Stomach (tissue), 9 donors: ENCODE results near the gene TRIM66. TPM values are rescaled to one million over a fixed set of nuclear protein-coding genes. Genes with fewer than 3 reads are reported as not detected.

Experiments used
- DNase-seq, 2 donors: peaks; one replicate each; pipeline versions ENCODE4 v3.0.0 to v3.0.0-alpha.2; 2013 to 2019
- H3K27ac ChIP-seq, 5 donors: fragments of 200-600 bp in 4 of 5; sonication (generic) in 4 of 5; one replicate each; pipeline ENCODE4 v1.5.1; 2013 to 2019; ENCODE audit warnings: mild to moderate bottlenecking in 1 of 5, moderate library complexity in 1 of 5
- H3K27me3 ChIP-seq, 3 donors: fragments of 200-600 bp; sonication (generic); one replicate each; pipeline ENCODE4 v1.5.1; 2017 to 2019; ENCODE audit warnings: mixed run types in 1 of 3
- H3K36me3 ChIP-seq, 4 donors: fragments of 200-600 bp; sonication (generic); 1 replicate in 3 of 4; 2 replicates in 1 of 4; pipeline ENCODE4 v1.5.1; 2016 to 2019
- H3K4me1 ChIP-seq, 4 donors: fragments of 200-600 bp; sonication (generic); one replicate each; pipeline ENCODE4 v1.5.1; 2016 to 2019
- H3K4me3 ChIP-seq, 4 donors: fragments of 200-600 bp; sonication (generic) in 3 of 4; one replicate each; pipeline ENCODE4 v1.5.1; 2016 to 2019; ENCODE audit warnings: mild to moderate bottlenecking in 1 of 4
- H3K9me3 ChIP-seq, 4 donors: fragments of 200-600 bp; sonication (generic); one replicate each; pipeline ENCODE4 v1.5.1; 2016 to 2019
- EP300 ChIP-seq: sonication (generic); formaldehyde crosslinking; IDR thresholded peaks from one replicate; pipeline ENCODE4 v1.6.1; 2017; ENCODE audit warnings: antibody characterized with exemption
- POLR2A ChIP-seq, 4 donors: fragments of 450-650 bp; IDR thresholded peaks; one replicate each; pipeline ENCODE4 v1.6.1; 2016; ENCODE audit warnings: antibody characterized with exemption in 4 of 4, control low read depth in 2 of 4, mild to moderate bottlenecking in 1 of 4, moderate library complexity in 1 of 4
- POLR2AphosphoS5 ChIP-seq, 3 donors: sonication (generic); formaldehyde crosslinking; IDR thresholded peaks; one replicate each; pipeline ENCODE4 v1.6.1; 2016; ENCODE audit warnings: antibody characterized with exemption in 3 of 3
- WGBS, 5 donors: extraction: QIAGEN DNeasy Blood & Tissue Kit in 3 of 5; methylation state at CpG; one replicate each; pipeline versions ENCODE4 v1.1.5 to v1.1.7; 2013 to 2018; 5-methylcytosine and 5-hydroxymethylcytosine counted together
- intact Hi-C: fragments of 100-400 bp; cut with DNase I; formaldehyde crosslinking; loops from one replicate; pipeline ENCODE4 v1.15.1; 2023; ENCODE audit warnings: low total_unique reads
- polyA plus RNA-seq, 3 donors: library from polyadenylated mRNA; stranded (reverse); fragments of 200-250 nt; gene quantifications; one replicate each; pipeline ENCODE4 v1.2.3, GENCODE V29; 2013
- total RNA-seq, 5 donors: library from RNA; depleted of rRNA; stranded (reverse); fragments of >200 nt; gene quantifications; one replicate each; pipeline versions ENCODE4 v1.1.0 to v1.2.3, GENCODE V29; 2014 to 2016
- TF ChIP-seq, protein P1 (sequence below), 7 experiments: fragments of 450-650 bp in 4 of 7; fragments of 200-600 bp in 3 of 7; sonication (generic) in 3 of 7; IDR thresholded peaks; one replicate each; pipeline ENCODE4 v1.5.1; 2016 to 2019; ENCODE audit warnings: antibody characterized with exemption in 7 of 7, control low read depth in 2 of 7, mild to moderate bottlenecking in 1 of 7
- donor health status: healthy with polysubstance abuse.
- donor health status: Bipolar disorder and iron deficiency.
- donor health status: healthy.

TRIM66 gene
- total and polyA plus RNA-seq, 8 donors = 0.76 to 8.7 (median 3.4) TPM

- intact Hi-C loops = no loop called here
- H3K27ac ChIP-seq = peak overlapping the region in 4 of 5 donors; percentile 81 to 94 (median 82)
- no peaks in the 10 kb centered on the region for H3K27me3 ChIP-seq
- TF ChIP-seq, protein P1, sequence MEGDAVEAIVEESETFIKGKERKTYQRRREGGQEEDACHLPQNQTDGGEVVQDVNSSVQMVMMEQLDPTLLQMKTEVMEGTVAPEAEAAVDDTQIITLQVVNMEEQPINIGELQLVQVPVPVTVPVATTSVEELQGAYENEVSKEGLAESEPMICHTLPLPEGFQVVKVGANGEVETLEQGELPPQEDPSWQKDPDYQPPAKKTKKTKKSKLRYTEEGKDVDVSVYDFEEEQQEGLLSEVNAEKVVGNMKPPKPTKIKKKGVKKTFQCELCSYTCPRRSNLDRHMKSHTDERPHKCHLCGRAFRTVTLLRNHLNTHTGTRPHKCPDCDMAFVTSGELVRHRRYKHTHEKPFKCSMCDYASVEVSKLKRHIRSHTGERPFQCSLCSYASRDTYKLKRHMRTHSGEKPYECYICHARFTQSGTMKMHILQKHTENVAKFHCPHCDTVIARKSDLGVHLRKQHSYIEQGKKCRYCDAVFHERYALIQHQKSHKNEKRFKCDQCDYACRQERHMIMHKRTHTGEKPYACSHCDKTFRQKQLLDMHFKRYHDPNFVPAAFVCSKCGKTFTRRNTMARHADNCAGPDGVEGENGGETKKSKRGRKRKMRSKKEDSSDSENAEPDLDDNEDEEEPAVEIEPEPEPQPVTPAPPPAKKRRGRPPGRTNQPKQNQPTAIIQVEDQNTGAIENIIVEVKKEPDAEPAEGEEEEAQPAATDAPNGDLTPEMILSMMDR (IDR thresholded peaks at IDR 0.05) = no peak
- no peak for TF ChIP-seq POLR2AphosphoS5 (IDR thresholded peaks at IDR 0.05)
- no peak for TF ChIP-seq POLR2A (IDR thresholded peaks at IDR 0.05)
- no peak for TF ChIP-seq EP300
- peaks cover 6 to 70% (median 33%) of the 10 kb centered on the region in 4 donors for H3K4me1 ChIP-seq
- H3K36me3 ChIP-seq = peaks cover 53 to 92% (median 85%) of the 10 kb centered on the region in 4 donors
- DNase-seq = no peak
- no peak overlapping the region for H3K4me3 ChIP-seq
- WGBS, 5 donors = 94 to 97% (median 96%) methylated on average over 13 to 14 of the region's 14 CpGs
- no peaks in the 10 kb centered on the region for H3K9me3 ChIP-seq
These were observed 24.4 kb upstream of the TRIM66 start for GRCh38 chr11:8706673-8707432.

- H3K27ac ChIP-seq = peak overlapping the region in 3 of 5 donors; percentile 20 to 94 (median 68)
- DNase-seq = no peak
- WGBS, 5 donors = 73 to 84% (median 77%) methylated on average over 5 of the region's 5 CpGs
- TF ChIP-seq POLR2A (IDR thresholded peaks at IDR 0.05) (no peak), POLR2AphosphoS5 (IDR thresholded peaks at IDR 0.05) (no peak), EP300 (no peak)
- TF ChIP-seq, protein P1 (IDR thresholded peaks at IDR 0.05) = no peak
- intact Hi-C loops = no loop called here
- peaks cover 6 to 83% (median 36%) of the 10 kb centered on the region in 4 donors for H3K4me1 ChIP-seq
- H3K9me3 ChIP-seq = no peaks in the 10 kb centered on the region
- H3K36me3 ChIP-seq = peaks cover 39 to 91% (median 84%) of the 10 kb centered on the region in 4 donors
- no peak overlapping the region for H3K4me3 ChIP-seq
- no peaks in the 10 kb centered on the region for H3K27me3 ChIP-seq
These were observed 22.7 kb upstream of the TRIM66 start for GRCh38 chr11:8705146-8705545.

DNA sequence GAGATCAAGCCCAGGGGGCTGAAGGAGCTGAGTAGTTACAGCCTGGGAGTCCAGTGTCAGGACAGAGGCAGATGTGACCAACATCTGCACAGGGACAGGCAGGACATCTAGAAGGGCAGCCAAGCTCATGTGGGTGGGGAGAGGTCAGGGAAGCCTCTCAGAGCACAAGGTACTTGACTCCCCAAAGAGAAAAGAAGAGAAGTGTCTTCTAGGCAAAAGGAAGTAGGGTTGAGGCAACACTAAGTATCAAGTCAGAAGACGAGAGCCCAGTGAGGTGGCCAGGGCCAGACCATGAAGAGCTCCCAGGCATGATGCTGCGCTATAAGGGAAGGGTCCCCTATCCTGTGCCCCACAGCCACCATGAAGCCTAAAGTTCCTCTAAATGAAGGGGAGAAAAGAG lies 21.7 kb upstream of the TRIM66 start:
- Histone ChIP-seq H3K36me3 (peaks cover 43 to 99% (median 93%) of the 10 kb centered on the region in 4 donors), H3K27me3 (no peaks in the 10 kb centered on the region), H3K27ac (peak overlapping the region in 4 of 5 donors; percentile 41 to 94 (median 62)), H3K9me3 (no peaks in the 10 kb centered on the region), H3K4me3 (no peak overlapping the region), H3K4me1 (peaks cover 1 to 83% (median 36%) of the 10 kb centered on the region in 4 donors)
- TF ChIP-seq, protein P1 (IDR thresholded peaks at IDR 0.05) = no peak
- TF ChIP-seq POLR2AphosphoS5 (IDR thresholded peaks at IDR 0.05) (no peak), EP300 (no peak), POLR2A (IDR thresholded peaks at IDR 0.05) (no peak)
- 88 to 97% (median 91%) methylated on average over 2 of the region's 2 CpGs for whole genome bisulfite sequencing, 5 donors
- intact Hi-C loops = no loop called here
- no peak for DNase-seq

DNA sequence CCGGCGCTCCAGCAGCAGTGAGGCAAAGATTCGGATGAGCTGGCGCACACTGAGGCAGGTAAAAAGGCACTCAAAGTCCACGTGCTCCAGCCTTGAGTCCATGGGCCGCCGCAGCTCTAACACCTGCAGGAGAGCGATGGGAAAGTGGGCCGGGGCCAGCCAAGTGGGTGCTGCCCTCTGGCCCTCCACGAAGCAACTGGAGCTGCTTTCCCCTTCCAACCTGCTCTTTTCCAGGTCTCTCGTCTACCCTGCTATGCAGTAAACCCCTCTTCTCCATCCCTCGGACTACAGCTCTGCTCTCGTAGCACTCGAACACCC lies 20.1 kb upstream of the TRIM66 start:
- no peak overlapping the region for H3K4me3 ChIP-seq
- no peaks in the 10 kb centered on the region for H3K9me3 ChIP-seq
- 69 to 80% (median 80%) methylated on average over 14 of the region's 14 CpGs for WGBS, 5 donors
- intact Hi-C loops = no loop called here
- peak overlapping the region in 4 of 5 donors; percentile 41 to 94 (median 62) for H3K27ac ChIP-seq
- peaks cover 0 to 78% (median 25%) of the 10 kb centered on the region in 4 donors for H3K4me1 ChIP-seq
- H3K36me3 ChIP-seq = peaks cover 56 to 99% (median 98%) of the 10 kb centered on the region in 4 donors
- TF ChIP-seq EP300 (no peak), POLR2AphosphoS5 (IDR thresholded peaks at IDR 0.05) (no peak), POLR2A (IDR thresholded peaks at IDR 0.05) (no peak)
- TF ChIP-seq, protein P1 (IDR thresholded peaks at IDR 0.05) = no peak
- no peaks in the 10 kb centered on the region for H3K27me3 ChIP-seq
- DNase-seq = no peak
